Astrocyte (in vitro differentiated cells and primary cell): ENCODE data around the gene PKP3. TPM values are rescaled to one million over a fixed set of nuclear protein-coding genes. Genes with fewer than 3 reads are reported as not detected.

ENCODE experiments used
- DNase-seq: peaks from one replicate; pipeline ENCODE4 v3.0.0-alpha.2; 2010; ENCODE audit warnings: low read depth
- FAIRE-seq: peaks from 2 replicates; lab custom pipeline; 2011; peaks lifted over from hg19 to GRCh38; lab: Jason Lieb, UNC
- H2AFZ ChIP-seq: 2 replicates; pipeline ENCODE4 v1.6.0; 2012; ENCODE audit warnings: low read depth, low read length, inconsistent platforms
- H3K27ac ChIP-seq: 2 replicates; pipeline ENCODE4 v1.5.1; 2011; ENCODE audit warnings: low read depth, low read length, inconsistent platforms
- H3K27me3 ChIP-seq: 2 replicates; pipeline ENCODE4 v1.6.0; 2011; ENCODE audit warnings: low read length, inconsistent platforms; ENCODE audit not compliant: insufficient read depth
- H3K36me3 ChIP-seq: 2 replicates; pipeline ENCODE4 v1.5.1; 2011; ENCODE audit warnings: low read length, inconsistent platforms; ENCODE audit not compliant: insufficient read depth
- H3K4me1 ChIP-seq: 2 replicates; pipeline ENCODE4 v1.5.1; 2011; ENCODE audit warnings: low read length, inconsistent platforms; ENCODE audit not compliant: insufficient read depth
- H3K4me2 ChIP-seq: 2 replicates; pipeline ENCODE4 v1.6.0; 2012; ENCODE audit warnings: low read length, inconsistent platforms
- H3K4me3 ChIP-seq: 2 replicates; pipeline ENCODE4 v1.5.1; 2011; ENCODE audit warnings: low read depth, mild to moderate bottlenecking, low read length, inconsistent platforms; ENCODE audit not compliant: insufficient read depth
- H3K79me2 ChIP-seq: 2 replicates; pipeline ENCODE4 v1.6.0; 2012; ENCODE audit warnings: mild to moderate bottlenecking, low read length, inconsistent platforms; ENCODE audit not compliant: insufficient read depth
- H3K9ac ChIP-seq: 2 replicates; pipeline ENCODE4 v1.6.0; 2012; ENCODE audit warnings: mild to moderate bottlenecking, low read length, inconsistent platforms
- H3K9me3 ChIP-seq: 2 replicates; pipeline ENCODE4 v1.5.1; 2012; ENCODE audit warnings: low read depth, mild to moderate bottlenecking, low read length, inconsistent platforms; ENCODE audit not compliant: insufficient read depth
- H4K20me1 ChIP-seq: 2 replicates; pipeline ENCODE4 v1.6.0; 2012; ENCODE audit warnings: low read length, inconsistent platforms; ENCODE audit not compliant: insufficient read depth
- H3K27ac Mint-ChIP-seq: one replicate; pipeline ENCODE4 v1.8.0; 2021; ENCODE audit warnings: mild to moderate bottlenecking, mixed read lengths; ENCODE audit not compliant: unreplicated experiment
- H3K27me3 Mint-ChIP-seq: one replicate; pipeline ENCODE4 v1.8.0; 2021; ENCODE audit warnings: low read depth, mixed read lengths; ENCODE audit not compliant: unreplicated experiment
- H3K36me3 Mint-ChIP-seq: one replicate; pipeline ENCODE4 v1.8.0; 2021; ENCODE audit warnings: low read depth, mixed read lengths; ENCODE audit not compliant: unreplicated experiment
- H3K4me1 Mint-ChIP-seq: one replicate; pipeline ENCODE4 v1.8.0; 2021; ENCODE audit warnings: low read depth, mixed read lengths; ENCODE audit not compliant: unreplicated experiment
- H3K4me3 Mint-ChIP-seq: one replicate; pipeline ENCODE4 v1.8.0; 2021; ENCODE audit warnings: mild to moderate bottlenecking, moderate library complexity, mixed read lengths; ENCODE audit not compliant: unreplicated experiment
- H3K9me3 Mint-ChIP-seq: one replicate; pipeline ENCODE4 v1.8.0; 2021; ENCODE audit warnings: mild to moderate bottlenecking, mixed read lengths; ENCODE audit not compliant: unreplicated experiment
- CTCF ChIP-seq: IDR thresholded peaks from 2 replicates; pipeline ENCODE4 v1.5.1; 2011; ENCODE audit warnings: low read depth, mild to moderate bottlenecking, inconsistent platforms, low read length, moderate library complexity; ENCODE audit not compliant: insufficient read depth
- EZH2 ChIP-seq: IDR thresholded peaks from 2 replicates; pipeline ENCODE4 v1.6.1; 2012; ENCODE audit warnings: mild to moderate bottlenecking, low read length, inconsistent platforms; ENCODE audit not compliant: insufficient read depth
- total RNA-seq: library from RNA; stranded (reverse); gene quantifications from 2 replicates; pipeline ENCODE4 v1.2.1, GENCODE V29; 2021

The PKP3 gene
- total RNA-seq, 1 donor from 2014 or later = 2.1 TPM

DNA sequence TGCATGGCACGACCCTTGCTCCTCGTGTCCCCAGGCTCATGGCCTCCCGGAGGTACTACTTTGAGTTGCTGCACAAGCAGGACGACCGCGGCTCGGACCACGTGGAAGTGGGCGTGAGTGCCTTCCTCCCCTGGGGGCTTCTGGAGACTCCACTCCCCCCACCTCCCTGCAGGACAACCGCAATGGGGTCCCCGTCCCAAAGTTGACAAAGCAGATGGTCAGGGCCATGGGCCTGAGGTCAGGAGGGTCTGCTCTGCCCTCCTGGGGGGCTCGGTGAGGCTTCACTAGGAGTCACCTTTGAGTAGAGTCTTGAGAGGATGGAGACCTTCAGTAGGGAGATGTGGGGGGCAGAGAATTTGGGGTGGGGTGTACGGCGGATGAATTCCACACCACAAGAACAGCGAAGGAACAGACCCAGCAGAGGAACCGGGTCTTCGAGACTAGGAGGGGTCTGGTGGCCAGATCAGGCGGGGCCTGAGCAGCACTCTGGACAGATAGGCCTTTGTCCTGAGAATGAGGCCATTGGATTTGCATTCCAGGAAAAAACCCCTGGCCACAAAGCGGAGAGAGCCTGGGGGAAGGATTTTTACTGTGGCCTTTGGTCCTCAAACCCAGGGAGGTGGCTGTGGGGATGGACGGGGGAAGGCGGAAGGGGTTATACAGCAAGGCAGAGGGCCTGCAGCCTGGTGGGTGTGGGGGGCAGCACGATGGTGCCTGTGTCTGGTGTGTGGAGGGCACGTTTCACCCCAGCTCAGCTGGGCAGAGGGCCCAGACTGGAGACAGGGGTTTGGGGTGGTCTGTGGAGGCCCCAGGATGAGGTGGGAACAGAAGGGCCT, 20.1 kb upstream of the PKP3 start:
- Mint-ChIP-seq H3K27ac (no peak overlapping the region), H3K4me1 (peaks cover 2% of the 10 kb centered on the region), H3K9me3 (no peaks in the 10 kb centered on the region), H3K36me3 (peaks cover 13% of the 10 kb centered on the region), H3K27me3 (no peaks in the 10 kb centered on the region), H3K4me3 (no peak overlapping the region)
- Histone ChIP-seq H4K20me1 (peaks cover 23% of the 10 kb centered on the region), H3K4me2 (no peak overlapping the region), H3K27me3 (peaks cover 2% of the 10 kb centered on the region), H2AFZ (no peak overlapping the region), H3K79me2 (no peaks in the 10 kb centered on the region), H3K27ac (no peak overlapping the region), H3K36me3 (no peaks in the 10 kb centered on the region), H3K4me1 (no peaks in the 10 kb centered on the region), H3K9ac (no peak overlapping the region), H3K9me3 (no peaks in the 10 kb centered on the region), H3K4me3 (no peak overlapping the region)
- no peak for FAIRE-seq
- DNase-seq = no peak
- no peak for TF ChIP-seq CTCF
- TF ChIP-seq EZH2 = no peak

GRCh38 chr11:375065-376025, 18.7 kb upstream of the PKP3 start:
- H2AFZ ChIP-seq = no peak overlapping the region
- H3K27ac Mint-ChIP-seq = no peak overlapping the region
- no peak for FAIRE-seq

More at GRCh38 chr11:375065-376025, 18.7 kb upstream of the PKP3 start:
- Histone ChIP-seq H3K79me2 (no peaks in the 10 kb centered on the region), H3K4me1 (no peaks in the 10 kb centered on the region), H3K27me3 (peaks cover 2% of the 10 kb centered on the region), H3K4me2 (no peak overlapping the region), H3K27ac (no peak overlapping the region), H3K4me3 (no peak overlapping the region), H4K20me1 (peaks cover 20% of the 10 kb centered on the region), H3K9ac (no peak overlapping the region), H3K36me3 (no peaks in the 10 kb centered on the region), H3K9me3 (no peaks in the 10 kb centered on the region)
- Mint-ChIP-seq H3K27me3 (no peaks in the 10 kb centered on the region), H3K4me3 (no peak overlapping the region), H3K36me3 (peaks cover 13% of the 10 kb centered on the region), H3K4me1 (peaks cover 2% of the 10 kb centered on the region), H3K9me3 (no peaks in the 10 kb centered on the region)
- TF ChIP-seq EZH2 (no peak), CTCF (no peak)
- no peak for DNase-seq
